ENCODE data around the gene DAB1.
"Not testable (repeated sequence)": the region's sequence is repeated elsewhere in the genome, so short reads cannot be mapped to it uniquely, and the experiment has no call there.

DAB1 gene

GRCh38 chr1:57353654-57354053 is 70.2 kb downstream of the DAB1 start:
- DNase-seq, result no peak

- no peak for DNase-seq
Observed at GRCh38 chr1:57350610-57351009, 73.2 kb downstream of the DAB1 start.

GRCh38 chr1:57348921-57349320 is 74.9 kb downstream of the DAB1 start:
- no peak for DNase-seq

DNA sequence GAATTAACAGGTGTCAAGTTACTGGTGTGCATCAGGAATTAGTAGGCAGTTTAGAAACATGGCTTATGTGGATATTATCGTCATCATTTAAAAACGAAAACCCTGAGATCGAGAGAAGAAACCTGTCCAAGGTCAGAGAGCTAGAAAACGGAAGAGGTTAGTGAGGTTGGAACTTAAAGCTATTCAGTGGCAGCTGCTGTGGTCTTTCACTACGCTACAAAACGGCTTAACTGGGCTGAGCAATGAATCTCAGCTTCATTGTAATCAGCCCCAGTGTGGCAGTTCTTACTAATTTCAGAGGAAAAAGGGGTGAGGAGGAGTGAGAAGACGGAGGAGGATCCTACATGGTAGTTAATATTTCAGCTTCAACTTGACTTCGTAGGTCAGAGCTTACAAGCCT is 77.9 kb downstream of the DAB1 start:
- no peak for DNase-seq

- no peak for DNase-seq
Observed at GRCh38 chr1:57344265-57344664, 79.6 kb downstream of the DAB1 start.

- not testable (repeated sequence) for DNase-seq
Observed at GRCh38 chr1:57343298-57343915, 80.5 kb downstream of the DAB1 start.

DNA sequence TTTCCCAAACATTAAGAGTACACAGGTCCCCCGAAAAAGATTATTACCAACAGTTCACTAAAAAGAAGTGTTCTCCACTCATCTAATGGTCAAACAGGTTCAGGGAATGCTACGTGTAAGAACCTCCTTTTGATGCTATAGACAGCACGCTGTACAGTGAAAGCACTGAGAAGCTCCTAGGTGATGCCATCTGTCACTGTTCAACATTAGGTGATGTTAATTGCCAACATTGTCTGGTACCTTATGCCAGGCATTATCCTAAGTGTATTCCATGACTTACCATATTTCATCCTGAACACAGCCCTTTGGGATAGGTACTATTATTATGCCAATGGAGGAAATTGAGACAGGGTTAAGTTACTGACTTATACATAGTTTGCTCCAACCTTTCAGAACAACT is 82.1 kb downstream of the DAB1 start:
- DNase-seq, result no peak

GRCh38 chr1:57340334-57341070 is 83.4 kb downstream of the DAB1 start:
- no peak for DNase-seq

GRCh38 chr1:57337623-57338022 is 86.2 kb downstream of the DAB1 start:
- no peak for DNase-seq

DNA sequence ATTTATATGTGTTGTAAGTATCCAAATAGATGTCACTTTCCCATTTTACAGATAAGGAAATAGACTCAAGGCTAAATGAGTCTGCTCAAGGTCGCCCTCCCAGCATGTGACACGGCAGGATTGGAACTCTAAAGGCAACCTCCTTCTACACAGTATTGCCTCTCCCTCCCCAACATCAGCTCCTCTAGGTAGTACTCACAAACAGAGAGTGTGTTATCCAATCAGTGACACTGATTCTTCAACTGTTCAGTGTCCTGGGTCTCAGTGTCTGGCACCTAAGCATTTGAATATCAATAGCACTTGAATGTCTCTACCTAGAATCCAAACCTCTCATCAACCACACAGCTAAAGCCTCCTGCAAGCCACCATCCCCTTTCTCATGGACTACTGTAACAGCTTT is 87.1 kb downstream of the DAB1 start:
- DNase-seq, result no peak

DNA sequence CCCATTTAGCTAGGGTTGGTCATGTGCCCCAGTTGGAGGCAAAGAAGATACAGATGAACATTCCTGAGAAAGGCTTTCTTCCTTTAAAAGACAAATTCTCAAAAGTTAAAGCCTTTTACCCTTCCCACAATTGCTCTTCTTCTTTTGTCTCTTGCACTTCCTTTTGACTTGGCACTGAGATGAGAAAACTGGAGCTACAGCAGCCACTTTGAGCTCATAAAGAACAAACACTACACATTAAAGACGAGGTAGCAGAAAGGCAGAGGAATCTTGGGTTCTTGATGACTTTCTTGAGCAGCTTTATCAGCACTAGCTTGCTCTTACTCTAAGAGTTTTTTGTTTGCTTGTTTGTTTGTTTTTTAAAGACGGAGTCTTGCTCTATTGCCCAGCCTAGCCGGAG is 92.2 kb downstream of the DAB1 start:
- DNase-seq, result no peak

GRCh38 chr1:57329937-57330336 is 93.9 kb downstream of the DAB1 start:
- no peak for DNase-seq

DNA sequence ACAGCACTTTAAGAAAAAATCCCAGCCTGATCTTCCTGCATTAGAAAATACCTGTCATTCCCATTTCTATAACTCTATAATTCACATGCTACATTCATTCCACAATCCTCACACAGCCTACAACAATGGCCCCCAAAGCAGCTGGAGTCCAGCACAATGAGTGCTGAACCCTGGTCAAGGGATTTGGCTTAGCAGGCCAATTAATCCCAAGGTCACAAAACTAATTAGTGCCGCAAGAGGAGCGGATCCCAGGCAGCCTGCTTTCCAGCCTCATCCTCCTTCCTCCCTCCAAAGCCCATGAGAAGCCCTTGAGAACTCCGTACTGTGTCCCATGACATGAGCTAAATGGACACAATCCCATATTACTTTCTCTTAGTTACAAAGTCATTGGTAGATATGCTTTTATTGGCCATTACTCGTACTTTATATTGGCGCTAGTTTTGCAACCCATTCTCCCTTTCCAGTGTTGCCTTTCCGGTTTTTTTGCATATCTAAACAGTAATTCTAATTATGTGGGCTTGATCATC is 94.8 kb downstream of the DAB1 start:
- DNase-seq, result no peak

GRCh38 chr1:57327946-57328345 is 95.9 kb downstream of the DAB1 start:
- DNase-seq, result no peak

DNA sequence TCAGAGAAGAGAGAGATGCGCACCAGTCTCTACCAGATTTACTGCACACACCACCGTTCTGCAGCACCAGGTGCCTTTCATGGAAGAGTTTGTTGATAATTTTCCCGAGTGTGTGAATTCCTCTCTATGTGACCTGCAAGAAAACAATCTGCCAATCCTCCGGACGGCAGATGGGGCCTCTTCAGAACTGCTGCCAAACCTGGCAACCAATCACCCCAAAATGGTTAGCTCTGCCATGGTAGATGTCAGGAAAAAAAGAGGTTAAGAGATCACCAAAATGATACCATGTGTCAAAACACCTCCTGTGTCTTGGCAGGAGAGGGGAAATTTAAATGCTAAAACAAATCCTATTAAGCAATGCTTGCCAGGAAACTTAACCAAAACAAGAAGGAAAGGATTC is 96.5 kb downstream of the DAB1 start:
- no peak for DNase-seq

DNA sequence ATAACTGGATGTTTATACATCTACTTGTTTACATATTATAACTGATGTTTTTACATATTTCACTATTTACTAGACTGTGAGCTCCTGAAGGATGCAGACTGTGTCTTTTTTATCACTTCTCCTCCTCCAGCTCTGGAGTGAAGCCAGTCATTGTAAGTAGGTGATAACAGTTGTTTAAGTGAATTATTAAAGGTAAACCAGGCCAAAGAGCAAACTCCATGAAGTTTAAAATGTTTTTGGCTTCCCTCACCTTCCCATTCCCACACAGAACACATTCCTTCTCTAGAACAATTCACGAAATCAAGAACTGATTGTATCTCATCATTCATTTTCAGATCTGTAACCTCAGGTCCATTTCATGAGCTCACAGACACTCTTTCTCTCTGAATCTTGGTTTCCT is 98.3 kb downstream of the DAB1 start:
- DNase-seq, result no peak

- no peak for DNase-seq
Observed at GRCh38 chr1:57325117-57325516, 98.7 kb downstream of the DAB1 start.

- no peak for DNase-seq
Observed at GRCh38 chr1:57324388-57324787, 99.5 kb downstream of the DAB1 start.

DNA sequence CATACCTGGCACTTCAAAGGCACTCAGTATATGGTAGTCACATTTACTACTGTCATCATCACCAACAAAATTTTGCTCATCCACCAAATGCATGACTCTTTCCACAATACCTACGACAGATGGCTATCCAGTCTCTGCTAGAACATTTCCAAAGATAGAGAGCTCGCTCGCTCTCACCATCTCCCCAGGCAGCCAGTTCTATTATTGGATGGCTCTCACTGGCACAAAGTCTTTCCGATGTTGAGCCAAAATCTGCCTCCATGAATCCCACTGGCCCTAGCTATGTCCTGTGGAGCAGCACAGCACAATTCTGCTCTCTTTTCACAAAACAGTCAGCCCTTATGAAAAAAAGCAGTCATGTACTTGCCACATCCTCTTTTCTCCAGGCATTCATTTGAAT is 102.1 kb downstream of the DAB1 start:
- DNase-seq, result no peak

GRCh38 chr1:57319791-57320190 is 104.1 kb downstream of the DAB1 start:
- no peak for DNase-seq

- DNase-seq, result no peak
Observed at GRCh38 chr1:57319165-57319564, 104.7 kb downstream of the DAB1 start.

DNA sequence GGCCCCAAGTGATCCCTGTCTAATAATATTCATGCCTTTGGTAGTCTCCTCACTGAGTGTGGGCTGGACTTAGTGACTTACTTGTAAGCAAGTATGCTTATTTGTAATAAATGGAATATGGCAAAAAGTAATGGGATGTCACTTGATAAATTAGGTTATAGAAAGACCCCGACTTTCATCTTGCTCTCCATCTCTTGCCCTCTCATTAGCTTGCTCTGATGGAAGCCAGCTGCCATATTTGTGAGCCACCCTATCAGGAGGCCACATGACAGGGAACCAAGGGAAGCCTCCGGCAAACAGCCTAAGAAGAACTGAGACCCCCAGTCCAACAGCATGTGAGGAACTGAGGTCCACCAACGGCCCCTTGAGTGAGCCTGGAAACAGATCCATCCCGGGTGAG is 107.0 kb downstream of the DAB1 start:
- DNase-seq, result no peak

DNA sequence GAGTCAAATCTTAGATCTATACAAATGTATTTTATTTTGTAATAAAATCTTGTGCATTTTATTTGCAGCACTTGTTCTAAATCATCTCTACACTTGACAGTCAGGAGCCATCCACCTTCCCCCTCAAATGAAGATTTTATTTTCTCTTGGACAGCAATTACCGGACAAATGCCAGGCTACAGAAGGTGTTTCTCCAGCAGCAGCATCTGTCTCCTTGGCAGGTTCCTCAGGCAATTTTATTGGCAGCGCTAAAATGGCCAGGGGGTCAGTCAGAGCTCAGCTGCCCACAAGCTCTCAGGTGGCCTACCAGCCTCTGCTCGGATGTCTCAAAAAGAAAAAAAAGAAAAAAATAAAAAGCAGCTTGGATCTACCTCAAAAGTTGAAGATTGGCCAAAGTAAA is 107.6 kb downstream of the DAB1 start:
- no peak for DNase-seq

DNA sequence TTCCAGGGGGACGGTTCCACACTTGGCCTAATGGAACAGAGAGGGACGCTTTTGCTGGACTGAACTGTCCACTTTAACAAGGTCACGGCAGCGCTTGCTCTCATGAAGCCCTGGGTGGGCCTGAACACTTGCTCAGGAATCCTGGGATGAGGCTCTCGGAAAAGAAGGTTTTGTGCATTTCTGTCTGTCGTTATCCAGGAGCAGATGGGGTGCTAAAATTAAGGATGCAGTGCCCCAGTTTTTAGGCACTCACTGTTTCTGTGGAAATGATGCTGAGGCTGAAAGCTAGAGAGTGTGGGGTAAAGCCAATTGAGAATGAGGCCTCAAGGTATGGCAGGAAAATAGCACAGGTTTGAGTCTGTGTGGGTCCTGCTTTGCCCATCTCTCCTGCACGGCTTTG is 111.0 kb downstream of the DAB1 start:
- DNase-seq, result no peak

GRCh38 chr1:57311411-57311810 is 112.4 kb downstream of the DAB1 start:
- DNase-seq, result no peak
